ENCODE results near the gene IL21R. TPM values are rescaled to one million over a fixed set of nuclear protein-coding genes. Genes with fewer than 3 reads are reported as not detected.
"Not testable (repeated sequence)": the region's sequence is repeated elsewhere in the genome, so short reads cannot be mapped to it uniquely, and the experiment has no call there.

IL21R gene
- total RNA-seq, 1 donor from 2014 or later: 0.05 TPM

- Histone ChIP-seq H3K36me3 (no peaks in the 10 kb centered on the region), H3K4me1 (no peaks in the 10 kb centered on the region), H3K27ac (replicated peaks) (no peak overlapping the region), H3K9me3 (replicated peaks) (no peaks in the 10 kb centered on the region), H3K27me3 (ENCODE audit: low read depth) (peaks cover 76% of the 10 kb centered on the region), H3K4me3 (no peak overlapping the region)
- no peak for DNase-seq
- TF ChIP-seq CTCF (IDR thresholded peaks at IDR 0.05; ENCODE audit: borderline replicate concordance): no peak
- intact Hi-C loops (cut with micrococcal nuclease): no loop called here
Measured at GRCh38 chr16:27430923-27431484, 29.0 kb downstream of the IL21R start.

- no peaks in the 10 kb centered on the region for H3K4me1 ChIP-seq
- no peak overlapping the region for H3K4me3 ChIP-seq
Measured at GRCh38 chr16:27431773-27432532, 30.0 kb downstream of the IL21R start.

GRCh38 chr16:27432558-27432957, 30.6 kb downstream of the IL21R start:
- H3K27ac ChIP-seq (replicated peaks): no peak overlapping the region
- no peak for DNase-seq
- peaks cover 66% of the 10 kb centered on the region for H3K27me3 ChIP-seq (ENCODE audit: low read depth)
- intact Hi-C loops (cut with micrococcal nuclease): no loop called here
- no peaks in the 10 kb centered on the region for H3K4me1 ChIP-seq
- no peak overlapping the region for H3K4me3 ChIP-seq
- TF ChIP-seq CTCF (IDR thresholded peaks at IDR 0.05; ENCODE audit: borderline replicate concordance): no peak
- no peaks in the 10 kb centered on the region for H3K36me3 ChIP-seq
- no peaks in the 10 kb centered on the region for H3K9me3 ChIP-seq (replicated peaks)

More at GRCh38 chr16:27431773-27432532, 30.0 kb downstream of the IL21R start:
- H3K27me3 ChIP-seq (ENCODE audit: low read depth): peaks cover 72% of the 10 kb centered on the region
- TF ChIP-seq CTCF (IDR thresholded peaks at IDR 0.05; ENCODE audit: borderline replicate concordance): no peak
- H3K27ac ChIP-seq (replicated peaks): no peak overlapping the region
- DNase-seq: no peak
- intact Hi-C loops (cut with micrococcal nuclease): no loop called here
- no peaks in the 10 kb centered on the region for H3K9me3 ChIP-seq (replicated peaks)
- H3K36me3 ChIP-seq: no peaks in the 10 kb centered on the region

GRCh38 chr16:27433191-27433590, 31.2 kb downstream of the IL21R start:
- DNase-seq; H3K4me3 ChIP-seq; intact Hi-C loops (cut with micrococcal nuclease); H3K4me1 ChIP-seq; H3K9me3 ChIP-seq (replicated peaks); H3K36me3 ChIP-seq; H3K27ac ChIP-seq (replicated peaks): not testable (repeated sequence)
- H3K27me3 ChIP-seq (ENCODE audit: low read depth): peaks cover 60% of the 10 kb centered on the region

- DNase-seq: no peak
- Histone ChIP-seq H3K27ac (replicated peaks) (no peak overlapping the region), H3K27me3 (ENCODE audit: low read depth) (peaks cover 57% of the 10 kb centered on the region), H3K4me1 (no peaks in the 10 kb centered on the region), H3K36me3 (no peaks in the 10 kb centered on the region), H3K9me3 (replicated peaks) (no peaks in the 10 kb centered on the region), H3K4me3 (no peak overlapping the region)
- intact Hi-C loops (cut with micrococcal nuclease): no loop called here
- TF ChIP-seq CTCF (IDR thresholded peaks at IDR 0.05; ENCODE audit: borderline replicate concordance): no peak
Measured at GRCh38 chr16:27433636-27434035, 31.7 kb downstream of the IL21R start.
